GM12874 (cell line): Measurements from ENCODE around the gene MED31.

ENCODE experiments used
- TF ChIP-seq, protein P1 (sequence below): IDR thresholded peaks from 2 replicates; pipeline ENCODE4 v1.5.1; 2011; ENCODE audit warnings: low read depth, mild to moderate bottlenecking, control low read depth, low read length, moderate library complexity; ENCODE audit not compliant: insufficient read depth

Gene MED31

DNA sequence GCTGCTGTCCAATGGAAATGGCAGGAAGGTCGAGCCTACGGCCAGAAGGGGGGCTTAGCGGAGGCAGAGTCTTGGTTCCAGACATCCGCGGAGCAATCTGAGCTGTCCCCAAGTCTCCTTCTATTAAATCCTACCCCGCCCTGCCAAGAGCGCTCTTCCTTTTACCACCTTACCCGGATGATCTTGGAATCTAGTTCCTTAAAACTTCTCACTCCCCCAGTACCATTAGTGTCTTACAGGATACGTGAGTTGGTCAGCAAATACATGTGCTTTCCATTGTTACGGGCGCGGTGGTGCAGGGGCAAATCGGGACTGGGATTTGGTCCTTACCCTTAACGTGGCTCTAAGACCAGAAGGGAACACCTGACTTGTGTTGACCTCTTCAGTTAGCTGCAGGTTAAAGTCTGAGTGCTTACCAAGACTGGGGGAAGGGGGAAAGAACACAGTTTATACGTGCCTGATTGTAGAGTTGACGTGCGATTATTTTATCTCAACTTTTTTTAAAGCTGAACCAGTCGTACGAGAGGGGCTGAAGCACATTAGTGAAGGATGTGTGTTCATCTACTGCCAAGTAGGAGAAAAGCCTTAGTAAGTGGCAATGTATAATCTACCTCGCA, 10.1 kb downstream of the MED31 start:
- TF ChIP-seq, protein P1, sequence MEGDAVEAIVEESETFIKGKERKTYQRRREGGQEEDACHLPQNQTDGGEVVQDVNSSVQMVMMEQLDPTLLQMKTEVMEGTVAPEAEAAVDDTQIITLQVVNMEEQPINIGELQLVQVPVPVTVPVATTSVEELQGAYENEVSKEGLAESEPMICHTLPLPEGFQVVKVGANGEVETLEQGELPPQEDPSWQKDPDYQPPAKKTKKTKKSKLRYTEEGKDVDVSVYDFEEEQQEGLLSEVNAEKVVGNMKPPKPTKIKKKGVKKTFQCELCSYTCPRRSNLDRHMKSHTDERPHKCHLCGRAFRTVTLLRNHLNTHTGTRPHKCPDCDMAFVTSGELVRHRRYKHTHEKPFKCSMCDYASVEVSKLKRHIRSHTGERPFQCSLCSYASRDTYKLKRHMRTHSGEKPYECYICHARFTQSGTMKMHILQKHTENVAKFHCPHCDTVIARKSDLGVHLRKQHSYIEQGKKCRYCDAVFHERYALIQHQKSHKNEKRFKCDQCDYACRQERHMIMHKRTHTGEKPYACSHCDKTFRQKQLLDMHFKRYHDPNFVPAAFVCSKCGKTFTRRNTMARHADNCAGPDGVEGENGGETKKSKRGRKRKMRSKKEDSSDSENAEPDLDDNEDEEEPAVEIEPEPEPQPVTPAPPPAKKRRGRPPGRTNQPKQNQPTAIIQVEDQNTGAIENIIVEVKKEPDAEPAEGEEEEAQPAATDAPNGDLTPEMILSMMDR: no peak

DNA sequence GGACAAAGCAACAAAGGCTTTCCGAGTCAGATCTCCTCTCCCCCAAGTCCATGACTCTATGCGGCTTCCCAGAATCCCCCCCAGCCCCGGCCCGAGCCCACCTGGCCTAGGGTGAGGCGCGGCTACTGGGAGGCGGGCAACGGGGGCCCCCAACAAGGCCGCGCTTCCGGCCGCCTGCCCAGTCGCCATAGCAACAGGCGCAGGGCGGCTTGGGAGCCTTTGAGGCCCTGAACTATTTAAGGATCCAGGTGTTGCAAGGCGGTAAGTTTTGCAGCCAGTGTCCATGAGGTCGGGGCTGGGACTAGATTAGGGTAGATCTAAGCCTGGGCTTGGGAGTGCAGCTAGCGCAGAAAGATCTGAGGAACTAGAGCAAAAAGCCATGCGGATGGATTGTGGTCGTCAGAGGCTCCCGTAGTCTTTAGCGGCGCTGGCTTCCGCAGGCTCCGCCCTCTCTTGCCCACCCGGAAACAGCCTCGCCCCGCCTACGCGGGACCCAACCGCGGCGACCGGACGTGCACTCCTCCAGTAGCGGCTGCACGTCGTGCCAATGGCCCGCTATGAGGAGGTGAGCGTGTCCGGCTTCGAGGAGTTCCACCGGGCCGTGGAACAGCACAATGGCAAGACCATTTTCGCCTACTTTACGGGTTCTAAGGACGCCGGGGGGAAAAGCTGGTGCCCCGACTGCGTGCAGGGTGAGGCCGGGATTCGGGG, 10.7 kb downstream of the MED31 start, which contains the start of the genes KIAA0753 and TXNDC17:
Gene KIAA0753 (minus strand): TSS at position 176 of the 711 bp plus-strand sequence. CDS start 5,608 bp downstream, outside the sequence.
Gene TXNDC17 (plus strand): TSS at position 525 of the 711 bp plus-strand sequence. CDS start 23 bp downstream, at position 548.
- TF ChIP-seq, protein P1: no peak

DNA sequence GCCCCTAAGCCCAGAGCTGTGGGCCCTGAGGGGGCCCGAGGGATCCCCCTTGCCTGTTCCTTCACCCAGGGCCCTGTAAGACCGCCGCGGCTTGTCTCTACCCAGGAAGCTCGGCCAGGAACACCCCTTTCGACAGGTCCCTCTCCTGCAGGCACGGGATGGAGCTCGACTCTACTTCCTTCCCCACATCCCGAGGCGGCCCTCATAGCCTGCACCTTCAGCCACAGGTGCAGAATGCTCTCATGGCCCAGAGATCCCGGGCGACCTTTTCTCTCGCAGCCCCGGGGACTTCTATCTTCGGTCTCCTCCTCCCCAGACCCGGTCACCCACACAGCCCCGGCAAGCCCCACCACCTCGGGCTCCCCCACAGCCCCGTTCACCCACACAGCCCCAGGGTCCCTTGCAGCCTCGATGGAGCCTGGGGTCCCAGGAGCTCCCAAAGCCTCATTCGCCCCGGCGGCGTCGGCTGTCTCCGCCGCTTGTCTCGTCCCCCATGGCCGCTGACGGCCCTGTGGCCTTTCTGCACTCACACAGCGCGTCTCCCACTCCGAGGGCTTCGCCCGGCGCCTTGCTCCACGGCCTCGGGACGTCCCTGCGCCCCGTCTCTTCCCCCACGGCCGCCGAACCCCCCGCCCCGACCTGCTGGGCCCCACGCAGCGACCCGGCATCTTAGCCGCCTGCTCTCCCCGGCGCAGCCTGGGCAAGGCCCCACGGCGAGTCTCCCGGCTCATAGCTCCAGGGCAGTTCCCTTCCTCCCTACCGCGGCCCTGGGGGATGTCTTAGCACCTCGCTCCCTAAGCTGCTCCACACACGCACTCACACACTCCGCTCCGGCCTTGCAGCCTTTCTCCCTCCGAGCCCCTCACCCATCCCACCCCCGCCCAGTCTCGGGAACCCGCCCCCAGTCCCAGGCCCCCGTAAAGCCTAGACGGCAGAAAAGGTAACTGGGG, 11.5 kb downstream of the MED31 start:
- TF ChIP-seq, protein P1: no peak

DNA sequence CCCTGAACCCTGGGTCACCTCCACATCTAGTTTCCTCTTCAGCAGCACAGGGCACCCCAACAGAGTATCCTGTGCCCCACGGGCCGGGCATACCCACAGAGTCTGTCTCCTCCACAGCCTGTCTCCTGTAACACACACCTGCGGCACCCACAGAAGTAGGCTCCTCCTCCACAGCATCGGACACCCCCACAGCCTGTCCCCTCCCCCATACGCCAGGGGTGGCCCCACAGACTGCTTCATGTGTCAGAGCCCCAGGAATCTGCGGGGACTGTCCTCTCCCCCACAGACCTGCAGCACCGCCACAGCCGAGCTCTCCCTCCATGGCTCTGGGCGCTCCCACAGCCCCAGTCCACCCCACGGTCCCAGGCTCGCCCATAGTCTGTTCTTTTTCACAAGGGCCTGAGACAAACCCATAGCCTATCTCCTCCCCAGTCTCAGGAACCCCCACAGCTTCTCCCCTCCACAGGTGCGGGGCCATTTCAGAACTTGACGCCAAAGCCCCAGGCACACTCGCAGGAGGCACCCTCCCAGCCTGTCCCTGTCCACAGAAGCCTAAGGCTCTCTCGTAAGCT, 12.3 kb downstream of the MED31 start:
- TF ChIP-seq, protein P1: no peak

DNA sequence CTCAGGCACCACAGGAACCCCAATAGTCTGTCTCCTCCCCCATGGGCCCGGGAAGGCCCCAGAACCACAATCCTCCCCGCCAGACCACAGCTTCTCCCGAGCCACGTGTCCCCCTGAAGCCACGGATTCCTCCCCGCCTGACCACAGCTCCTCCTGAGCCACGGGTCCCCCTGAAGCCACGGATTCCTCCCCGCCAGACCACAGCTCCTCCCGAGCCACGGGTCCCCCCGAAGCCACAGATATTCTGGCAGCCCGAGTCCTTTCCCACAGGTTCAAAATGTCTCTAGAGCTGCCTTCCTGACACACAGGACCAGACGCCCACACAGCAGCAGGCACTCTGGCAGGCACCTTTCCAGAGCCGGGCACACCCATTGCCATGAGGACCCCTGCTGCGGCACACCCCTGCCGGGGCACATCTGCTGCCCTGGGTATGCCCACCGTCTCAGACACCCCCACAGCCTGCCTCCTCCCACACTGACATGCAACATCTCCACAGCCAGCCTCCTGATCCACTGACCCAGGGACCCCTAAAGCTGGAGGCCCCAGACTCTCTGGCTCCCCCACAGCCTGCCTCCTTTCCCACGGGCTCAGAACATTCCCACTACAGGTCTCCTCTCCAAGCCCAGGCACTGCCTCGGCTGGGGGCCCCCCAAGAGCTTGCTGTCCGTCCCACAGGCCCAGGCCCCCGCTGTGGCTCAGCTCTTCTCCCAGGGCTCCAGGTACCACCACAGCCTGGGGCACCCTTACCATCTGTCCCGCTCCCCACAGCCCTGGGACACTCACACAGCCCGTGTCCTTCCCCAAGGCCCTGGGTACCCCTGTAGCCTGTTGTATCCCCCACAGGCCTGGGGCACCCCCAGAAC, 13.1 kb downstream of the MED31 start:
- TF ChIP-seq, protein P1: no peak

DNA sequence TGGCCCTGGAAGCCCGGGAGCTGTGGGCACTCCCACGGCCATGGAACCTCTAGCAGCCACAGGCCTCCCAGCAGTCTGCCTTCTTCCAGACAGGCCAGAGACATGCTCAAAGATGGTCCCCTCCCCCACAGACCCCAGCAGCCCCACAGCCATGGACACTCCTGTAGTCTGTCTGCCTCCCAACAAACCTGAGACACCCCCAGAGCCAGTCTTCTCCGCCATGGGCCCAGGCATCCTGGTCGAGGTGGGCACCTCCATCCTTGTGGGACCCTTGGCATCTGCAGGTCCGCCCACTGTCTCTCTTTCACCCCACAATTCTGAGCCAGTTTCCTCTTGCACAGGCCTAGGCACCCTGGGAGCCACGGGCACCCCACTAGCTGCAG, 14.0 kb downstream of the MED31 start:
- TF ChIP-seq, protein P1: no peak
